ENCODE measurements around the gene CCDC70. TPM values are rescaled to one million over a fixed set of nuclear protein-coding genes. Genes with fewer than 3 reads are reported as not detected.

CCDC70 gene
- total RNA-seq, 1 experiment from 2014 or later: not detected

GRCh38 chr13:51815848-51816247 is 45.9 kb upstream of the CCDC70 start:
- Mint-ChIP-seq H3K4me1 (ENCODE audit: insufficient read depth, unreplicated experiment) (peaks cover 15% of the 10 kb centered on the region), H3K9me3 (ENCODE audit: unreplicated experiment) (no peaks in the 10 kb centered on the region), H3K4me3 (ENCODE audit: unreplicated experiment) (no peak overlapping the region), H3K36me3 (ENCODE audit: insufficient read depth, unreplicated experiment) (no peaks in the 10 kb centered on the region), H3K27me3 (ENCODE audit: insufficient read depth, unreplicated experiment) (peaks cover 45% of the 10 kb centered on the region), H3K27ac (ENCODE audit: low read depth, unreplicated experiment) (no peak overlapping the region)
- CTCF ChIA-PET: interaction anchor here (0.6 to 4.6 kb wide), 47 partner anchors 9 to 1058 kb away, joined by 3 to 69 read pairs (median 5); partner anchors contain the start of genes NEK5 and TMEM272
- POLR2A ChIA-PET: interaction anchor here (1.1 to 1.8 kb wide), 2 partner anchors 12 to 312 kb away, joined by 4 to 6 read pairs; no protein-coding TSS in a partner anchor
- no peak for TF ChIP-seq CTCF (IDR thresholded peaks at IDR 0.05; ENCODE audit: unreplicated experiment)
- no peak for DNase-seq (ENCODE audit: unreplicated experiment)
- intact Hi-C loops (cut with micrococcal nuclease): loop anchor here (1.0 to 2.0 kb wide), 3 partner anchors 17 to 311 kb away; no protein-coding TSS in a partner anchor
- no TSS peak for BruUV-seq (replicated peaks)

GRCh38 chr13:51816604-51817249 is 45.0 kb upstream of the CCDC70 start:
- H3K9me3 Mint-ChIP-seq (ENCODE audit: unreplicated experiment): no peaks in the 10 kb centered on the region
- BruUV-seq (replicated peaks): no TSS peak
- peak; percentile 87 for DNase-seq (ENCODE audit: unreplicated experiment)
- H3K4me3 Mint-ChIP-seq (ENCODE audit: unreplicated experiment): no peak overlapping the region
- no peaks in the 10 kb centered on the region for H3K36me3 Mint-ChIP-seq (ENCODE audit: insufficient read depth, unreplicated experiment)
- peaks cover 54% of the 10 kb centered on the region for H3K27me3 Mint-ChIP-seq (ENCODE audit: insufficient read depth, unreplicated experiment)
- ChIA-PET CTCF (interaction anchor here (0.6 to 4.6 kb wide), 15 partner anchors 8 to 1059 kb away, joined by 4 to 69 read pairs (median 9); partner anchors contain the start of gene NEK5), POLR2A (no interaction called here)
- no peak for TF ChIP-seq CTCF (IDR thresholded peaks at IDR 0.05; ENCODE audit: unreplicated experiment)
- intact Hi-C loops (cut with micrococcal nuclease): no loop called here
- no peak overlapping the region for H3K27ac Mint-ChIP-seq (ENCODE audit: low read depth, unreplicated experiment)
- peaks cover 15% of the 10 kb centered on the region for H3K4me1 Mint-ChIP-seq (ENCODE audit: insufficient read depth, unreplicated experiment)

GRCh38 chr13:51817717-51818116 is 44.1 kb upstream of the CCDC70 start:
- CTCF ChIA-PET: interaction anchor here (0.7 to 1.3 kb wide), 3 partner anchors 144 to 1026 kb away, joined by 3 to 5 read pairs (median 3); no protein-coding TSS in a partner anchor
- DNase-seq (ENCODE audit: unreplicated experiment): no peak
- no TSS peak for BruUV-seq (replicated peaks)
- Mint-ChIP-seq H3K36me3 (ENCODE audit: insufficient read depth, unreplicated experiment) (no peaks in the 10 kb centered on the region), H3K4me3 (ENCODE audit: unreplicated experiment) (no peak overlapping the region), H3K27ac (ENCODE audit: low read depth, unreplicated experiment) (no peak overlapping the region), H3K4me1 (ENCODE audit: insufficient read depth, unreplicated experiment) (peaks cover 15% of the 10 kb centered on the region), H3K9me3 (ENCODE audit: unreplicated experiment) (no peaks in the 10 kb centered on the region), H3K27me3 (ENCODE audit: insufficient read depth, unreplicated experiment) (peaks cover 62% of the 10 kb centered on the region)
- intact Hi-C loops (cut with micrococcal nuclease): no loop called here
- TF ChIP-seq CTCF (IDR thresholded peaks at IDR 0.05; ENCODE audit: unreplicated experiment): no peak
- POLR2A ChIA-PET: no interaction called here

DNA sequence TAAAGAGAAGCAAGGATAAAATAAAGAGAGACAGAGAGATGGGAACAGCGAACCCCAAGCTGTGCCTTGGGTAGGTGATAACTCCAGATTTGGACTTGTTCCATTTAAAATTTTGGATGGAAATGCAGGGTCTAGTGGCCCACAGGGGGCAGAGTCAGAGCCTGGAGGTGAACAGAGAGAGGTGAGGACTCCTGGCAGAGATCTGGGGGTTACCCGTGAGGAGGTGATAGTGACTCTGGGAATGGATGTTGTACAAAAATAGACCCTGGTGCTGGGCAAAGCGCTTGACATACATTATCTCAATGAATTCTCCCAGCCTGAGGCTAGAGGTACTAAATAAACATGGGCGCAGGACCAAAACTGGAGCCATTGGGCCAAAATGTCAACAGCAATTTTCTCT is 43.5 kb upstream of the CCDC70 start:
- CTCF ChIA-PET: interaction anchor here (0.6 to 1.3 kb wide), 3 partner anchors 35 to 1026 kb away, joined by 3 read pairs; no protein-coding TSS in a partner anchor
- H3K4me3 Mint-ChIP-seq (ENCODE audit: unreplicated experiment): no peak overlapping the region
- no peaks in the 10 kb centered on the region for H3K9me3 Mint-ChIP-seq (ENCODE audit: unreplicated experiment)
- no TSS peak for BruUV-seq (replicated peaks)
- peaks cover 62% of the 10 kb centered on the region for H3K27me3 Mint-ChIP-seq (ENCODE audit: insufficient read depth, unreplicated experiment)
- no peaks in the 10 kb centered on the region for H3K36me3 Mint-ChIP-seq (ENCODE audit: insufficient read depth, unreplicated experiment)
- H3K27ac Mint-ChIP-seq (ENCODE audit: low read depth, unreplicated experiment): no peak overlapping the region
- no peak for DNase-seq (ENCODE audit: unreplicated experiment)
- POLR2A ChIA-PET: no interaction called here
- intact Hi-C loops (cut with micrococcal nuclease): no loop called here
- no peak for TF ChIP-seq CTCF (IDR thresholded peaks at IDR 0.05; ENCODE audit: unreplicated experiment)
- peaks cover 15% of the 10 kb centered on the region for H3K4me1 Mint-ChIP-seq (ENCODE audit: insufficient read depth, unreplicated experiment)

Measured in MCF 10A (cell line).